GM12878 (cell line): ENCODE results near the gene IL23R.

ENCODE experiments used
- BACH1 ChIP-seq: fragments of 450-650 bp; IDR thresholded peaks from 2 replicates; pipeline ENCODE4 v1.6.1; 2017; ENCODE audit warnings: mild to moderate bottlenecking, borderline replicate concordance
- CBX5 ChIP-seq: sonication (generic); IDR thresholded peaks from 2 replicates; pipeline ENCODE4 v1.6.1; 2016; ENCODE audit warnings: low read depth, moderate library complexity, mild to moderate bottlenecking, inconsistent platforms
- CREM ChIP-seq: IDR thresholded peaks from 2 replicates; pipeline ENCODE4 v1.6.1; 2014; ENCODE audit warnings: antibody characterized with exemption, low read depth
- CTCF ChIP-seq, 3 experiments: IDR thresholded peaks in 2 of 3; conservative IDR thresholded peaks in 1 of 3; 2 replicates each; pipeline ENCODE4 v1.5.1; 2011; ENCODE audit warnings: low read depth in 3 of 3, low read length in 3 of 3, mild to moderate bottlenecking in 3 of 3, control low read depth in 2 of 3, moderate library complexity in 2 of 3, inconsistent platforms in 1 of 3, mixed read lengths in 1 of 3; ENCODE audit not compliant: control insufficient read depth in 2 of 3, insufficient read depth in 1 of 3; ENCODE audit errors: extremely low read depth in 1 of 3
- EP300 ChIP-seq, 2 experiments: fragments of 150-350 bp in 1 of 2; IDR thresholded peaks; 2 replicates each; pipeline ENCODE4 v1.6.1; 2011 to 2012; ENCODE audit warnings: low read depth in 2 of 2, low read length in 2 of 2, borderline replicate concordance in 1 of 2, improper control_type of control experiment in 1 of 2, inconsistent platforms in 1 of 2; ENCODE audit not compliant: control insufficient read depth in 1 of 2
- FOXK2 ChIP-seq: fragments of 450-650 bp; IDR thresholded peaks from 2 replicates; pipeline ENCODE4 v1.6.1; 2017; ENCODE audit warnings: mild to moderate bottlenecking, moderate library complexity
- HDAC2 ChIP-seq: fragments of 200-600 bp; sonication (generic); IDR thresholded peaks from 2 replicates; pipeline ENCODE4 v1.6.1; 2017
- HDAC6 ChIP-seq: fragments of 200-600 bp; sonication (generic); IDR thresholded peaks from one replicate; pipeline ENCODE4 v1.8.0; 2017; ENCODE audit warnings: antibody characterized with exemption; ENCODE audit not compliant: unreplicated experiment
- POLR2AphosphoS5 ChIP-seq: IDR thresholded peaks from 2 replicates; pipeline ENCODE4 v1.6.1; 2011; ENCODE audit warnings: mild to moderate bottlenecking, low read length, inconsistent platforms
- RAD21 ChIP-seq: IDR thresholded peaks from 2 replicates; pipeline ENCODE4 v1.6.1; 2011; ENCODE audit warnings: mild to moderate bottlenecking, low read depth, low read length, moderate library complexity; ENCODE audit not compliant: insufficient read depth
- ZBTB11 ChIP-seq: fragments of 450-650 bp; formaldehyde crosslinking; IDR thresholded peaks from 2 replicates; pipeline ENCODE4 v1.5.0; 2022; ENCODE audit warnings: mild to moderate bottlenecking, missing genetic modification characterization
- TF ChIP-seq, protein P1 (sequence below): fragments of 450-650 bp; IDR thresholded peaks from 2 replicates; pipeline ENCODE4 v1.6.1; 2017; ENCODE audit warnings: mild to moderate bottlenecking
- TF ChIP-seq, protein P2 (sequence below): IDR thresholded peaks from 2 replicates; pipeline ENCODE4 v1.6.1; 2012; ENCODE audit warnings: low read depth, low read length, improper control_type of control experiment
- TF ChIP-seq, protein P3 (sequence below): fragments of 450-650 bp; IDR thresholded peaks from 2 replicates; pipeline ENCODE4 v1.6.1; 2017; ENCODE audit warnings: mild to moderate bottlenecking, low read depth, inconsistent platforms; ENCODE audit not compliant: poor library complexity, severe bottlenecking

DNA sequence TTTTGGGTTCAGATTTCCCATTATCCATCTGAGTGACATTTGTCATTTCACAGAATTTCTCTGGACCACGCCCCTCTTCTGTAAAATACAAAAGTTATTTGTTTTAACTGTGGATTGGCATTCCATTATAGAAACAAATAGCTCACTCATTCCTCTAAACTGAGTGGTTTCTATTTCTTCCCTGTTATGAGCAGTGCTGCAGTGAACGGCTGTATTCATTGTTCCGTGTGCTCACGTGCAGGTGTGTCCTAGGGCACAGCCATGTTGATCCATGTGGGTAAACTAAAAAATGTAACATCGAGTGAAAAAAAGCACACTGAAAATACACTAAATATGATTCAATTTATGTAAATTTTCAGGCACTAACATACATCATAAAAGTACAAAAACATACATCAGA, 114.4 kb downstream of the IL23R start:
- TF ChIP-seq CTCF (IDR thresholded peaks at IDR 0.05 in 2 of 3, conservative IDR thresholded peaks at IDR 0.05 in 1 of 3; ENCODE audit: control insufficient read depth in 2 of 3, extremely low read depth in 1 of 3, insufficient read depth in 1 of 3, low read depth in 3 of 3, low read length in 3 of 3), result no peak
- TF ChIP-seq, protein P1, sequence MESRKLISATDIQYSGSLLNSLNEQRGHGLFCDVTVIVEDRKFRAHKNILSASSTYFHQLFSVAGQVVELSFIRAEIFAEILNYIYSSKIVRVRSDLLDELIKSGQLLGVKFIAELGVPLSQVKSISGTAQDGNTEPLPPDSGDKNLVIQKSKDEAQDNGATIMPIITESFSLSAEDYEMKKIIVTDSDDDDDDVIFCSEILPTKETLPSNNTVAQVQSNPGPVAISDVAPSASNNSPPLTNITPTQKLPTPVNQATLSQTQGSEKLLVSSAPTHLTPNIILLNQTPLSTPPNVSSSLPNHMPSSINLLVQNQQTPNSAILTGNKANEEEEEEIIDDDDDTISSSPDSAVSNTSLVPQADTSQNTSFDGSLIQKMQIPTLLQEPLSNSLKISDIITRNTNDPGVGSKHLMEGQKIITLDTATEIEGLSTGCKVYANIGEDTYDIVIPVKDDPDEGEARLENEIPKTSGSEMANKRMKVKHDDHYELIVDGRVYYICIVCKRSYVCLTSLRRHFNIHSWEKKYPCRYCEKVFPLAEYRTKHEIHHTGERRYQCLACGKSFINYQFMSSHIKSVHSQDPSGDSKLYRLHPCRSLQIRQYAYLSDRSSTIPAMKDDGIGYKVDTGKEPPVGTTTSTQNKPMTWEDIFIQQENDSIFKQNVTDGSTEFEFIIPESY, result no peak
- TF ChIP-seq, protein P2, sequence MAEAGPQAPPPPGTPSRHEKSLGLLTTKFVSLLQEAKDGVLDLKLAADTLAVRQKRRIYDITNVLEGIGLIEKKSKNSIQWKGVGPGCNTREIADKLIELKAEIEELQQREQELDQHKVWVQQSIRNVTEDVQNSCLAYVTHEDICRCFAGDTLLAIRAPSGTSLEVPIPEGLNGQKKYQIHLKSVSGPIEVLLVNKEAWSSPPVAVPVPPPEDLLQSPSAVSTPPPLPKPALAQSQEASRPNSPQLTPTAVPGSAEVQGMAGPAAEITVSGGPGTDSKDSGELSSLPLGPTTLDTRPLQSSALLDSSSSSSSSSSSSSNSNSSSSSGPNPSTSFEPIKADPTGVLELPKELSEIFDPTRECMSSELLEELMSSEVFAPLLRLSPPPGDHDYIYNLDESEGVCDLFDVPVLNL, result no peak
- TF ChIP-seq, protein P3, sequence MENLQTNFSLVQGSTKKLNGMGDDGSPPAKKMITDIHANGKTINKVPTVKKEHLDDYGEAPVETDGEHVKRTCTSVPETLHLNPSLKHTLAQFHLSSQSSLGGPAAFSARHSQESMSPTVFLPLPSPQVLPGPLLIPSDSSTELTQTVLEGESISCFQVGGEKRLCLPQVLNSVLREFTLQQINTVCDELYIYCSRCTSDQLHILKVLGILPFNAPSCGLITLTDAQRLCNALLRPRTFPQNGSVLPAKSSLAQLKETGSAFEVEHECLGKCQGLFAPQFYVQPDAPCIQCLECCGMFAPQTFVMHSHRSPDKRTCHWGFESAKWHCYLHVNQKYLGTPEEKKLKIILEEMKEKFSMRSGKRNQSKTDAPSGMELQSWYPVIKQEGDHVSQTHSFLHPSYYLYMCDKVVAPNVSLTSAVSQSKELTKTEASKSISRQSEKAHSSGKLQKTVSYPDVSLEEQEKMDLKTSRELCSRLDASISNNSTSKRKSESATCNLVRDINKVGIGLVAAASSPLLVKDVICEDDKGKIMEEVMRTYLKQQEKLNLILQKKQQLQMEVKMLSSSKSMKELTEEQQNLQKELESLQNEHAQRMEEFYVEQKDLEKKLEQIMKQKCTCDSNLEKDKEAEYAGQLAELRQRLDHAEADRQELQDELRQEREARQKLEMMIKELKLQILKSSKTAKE, result no peak
- no peak for TF ChIP-seq HDAC2
- no peak for TF ChIP-seq RAD21
- TF ChIP-seq ZBTB11, result no peak
- no peak for TF ChIP-seq CREM
- TF ChIP-seq BACH1, result no peak
- TF ChIP-seq CBX5, result no peak
- no peak for TF ChIP-seq FOXK2
- no peak for TF ChIP-seq HDAC6
- no peak for TF ChIP-seq POLR2AphosphoS5
- no peak for TF ChIP-seq EP300 (IDR thresholded peaks at IDR 0.05; ENCODE audit: borderline replicate concordance in 1 of 2, control insufficient read depth in 1 of 2, low read depth in 2 of 2, low read length in 2 of 2)
